Activated CD4-positive, alpha-beta T cell treated with anti-CD3 and anti-CD28 coated beads, Interleukin-2, Interleukin-6, amounts not matched to agents 100 ng/mL and 50 ng/mL, durations not matched to agents 16 hours and 8 hours (primary cell): ENCODE data around the gene PTEN.
"Not testable (repeated sequence)": the region's sequence is repeated elsewhere in the genome, so short reads cannot be mapped to it uniquely, and the experiment has no call there.

Experiments used
- DNase-seq: peaks from one replicate; pipeline ENCODE4 v3.0.0-alpha.2; 2020

The PTEN gene

GRCh38 chr10:87873656-87874055, 10.2 kb downstream of the PTEN start:
- DNase-seq: no peak

GRCh38 chr10:87875929-87876571, 12.6 kb downstream of the PTEN start:
- no peak for DNase-seq

- DNase-seq: no peak
Measured at GRCh38 chr10:87878664-87879459, 15.4 kb downstream of the PTEN start.

- no peak for DNase-seq
Measured at GRCh38 chr10:87880336-87880735, 16.9 kb downstream of the PTEN start.

- not testable (repeated sequence) for DNase-seq
Measured at GRCh38 chr10:87881373-87882059, 18.1 kb downstream of the PTEN start.

- no peak for DNase-seq
Measured at GRCh38 chr10:87882555-87883294, 19.3 kb downstream of the PTEN start.

GRCh38 chr10:87886635-87887034, 23.2 kb downstream of the PTEN start:
- no peak for DNase-seq

- DNase-seq: no peak
Measured at GRCh38 chr10:87887146-87887545, 23.7 kb downstream of the PTEN start.

GRCh38 chr10:87887548-87888289, 24.3 kb downstream of the PTEN start:
- no peak for DNase-seq

GRCh38 chr10:87895430-87895829, 32.0 kb downstream of the PTEN start:
- DNase-seq: no peak

GRCh38 chr10:87896216-87896615, 32.8 kb downstream of the PTEN start:
- no peak for DNase-seq

GRCh38 chr10:87897957-87898356, 34.5 kb downstream of the PTEN start:
- not testable (repeated sequence) for DNase-seq

- DNase-seq: not testable (repeated sequence)
Measured at GRCh38 chr10:87903396-87903795, 40.0 kb downstream of the PTEN start.

- DNase-seq: no peak
Measured at GRCh38 chr10:87913156-87913921, 49.9 kb downstream of the PTEN start.

- no peak for DNase-seq
Measured at GRCh38 chr10:87915406-87915805, 52.0 kb downstream of the PTEN start.

- DNase-seq: no peak
Measured at GRCh38 chr10:87915989-87916388, 52.6 kb downstream of the PTEN start.

GRCh38 chr10:87916515-87916914, 53.1 kb downstream of the PTEN start:
- DNase-seq: no peak

- DNase-seq: no peak
Measured at GRCh38 chr10:87918254-87918859, 54.9 kb downstream of the PTEN start.

- no peak for DNase-seq
Measured at GRCh38 chr10:87920538-87920937, 57.1 kb downstream of the PTEN start.

GRCh38 chr10:87921931-87922688, 58.7 kb downstream of the PTEN start:
- DNase-seq: no peak
